ENCODE data around the gene CAMKMT. TPM values are rescaled to one million over a fixed set of nuclear protein-coding genes. Genes with fewer than 3 reads are reported as not detected.

CAMKMT gene
- total RNA-seq, 2 donors from 2014 or later = 12.0 to 12.6 TPM

DNA sequence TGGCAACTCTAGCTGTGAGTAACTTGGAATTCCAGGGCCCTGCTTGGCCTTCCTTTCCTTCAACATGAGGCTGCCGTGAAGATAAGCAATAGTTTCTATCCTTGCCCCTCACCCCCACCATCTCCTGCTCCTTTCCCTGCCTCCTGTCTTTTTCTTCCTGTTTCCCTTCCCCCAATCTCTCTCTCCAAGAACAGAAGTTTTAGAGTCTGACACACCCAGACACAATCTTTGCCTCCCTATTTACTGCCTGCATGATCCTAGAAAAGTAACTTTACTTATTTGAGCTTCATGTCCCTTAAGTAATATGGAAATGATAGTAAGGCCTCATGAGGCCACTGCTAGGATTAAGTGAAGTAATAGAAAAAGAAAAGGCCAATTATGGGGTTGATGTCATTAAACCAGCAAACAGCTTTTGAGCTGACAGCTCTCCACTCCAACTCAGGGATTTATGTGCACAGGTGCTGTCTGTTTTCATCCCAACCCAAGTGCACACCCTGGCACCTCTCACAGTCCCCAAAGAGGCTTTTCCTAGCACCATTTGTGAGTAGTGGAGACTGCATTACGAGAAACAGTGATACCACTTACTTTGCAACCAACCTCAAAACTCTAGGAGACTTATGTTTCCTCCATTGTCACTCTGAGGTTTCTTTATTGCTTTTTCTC, 456.1 kb downstream of the CAMKMT start:
- no peak for DNase-seq (ENCODE audit: low spot score)
- intact Hi-C loops (cut with DNase I) = no loop called here

- intact Hi-C loops (cut with DNase I) = no loop called here
- no peak for DNase-seq (ENCODE audit: low spot score)
Measured at GRCh38 chr2:44819061-44819460, 457.3 kb downstream of the CAMKMT start.

DNA sequence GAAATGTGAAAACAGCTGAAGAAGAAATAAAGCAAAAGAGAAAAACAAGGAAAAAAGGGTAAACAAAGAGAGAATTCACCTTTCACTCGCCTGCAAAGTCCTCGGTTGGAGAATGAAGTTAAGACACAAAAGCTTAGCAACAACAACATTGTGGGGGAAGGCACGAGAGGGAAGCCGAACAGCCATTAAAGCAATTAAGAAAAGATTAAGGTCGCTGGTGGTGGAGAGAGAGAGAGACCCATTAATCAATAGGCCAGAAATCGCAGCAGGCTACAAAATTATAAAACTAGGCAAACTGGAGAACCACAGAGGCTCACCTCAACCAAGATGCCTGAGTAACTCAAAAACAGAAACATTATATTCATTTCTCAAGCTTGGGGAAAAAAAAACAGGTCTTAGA, 459.8 kb downstream of the CAMKMT start:
- intact Hi-C loops (cut with DNase I) = no loop called here
- no peak for DNase-seq (ENCODE audit: low spot score)

GRCh38 chr2:44822174-44822573, 460.4 kb downstream of the CAMKMT start:
- intact Hi-C loops (cut with DNase I) = no loop called here
- no peak for DNase-seq (ENCODE audit: low spot score)

Other genes starting within 250 kb of the CAMKMT start
- 10 to 100 TPM; 38.3 to 45.0 TPM for gene PPM1B, start 193.1 kb upstream of the CAMKMT start, total RNA-seq
- gene SLC3A1, start 86.5 kb upstream of the CAMKMT start, total RNA-seq = under 1 TPM in 1 of 2 donors, not detected in 1; 0.37 TPM
- gene PREPL, start 453 bp upstream of the CAMKMT start, total RNA-seq = 10 to 100 TPM; 46.6 to 73.1 TPM

Data from posterior vena cava (tissue), 2 donors.